Natural killer cell (primary cell): ENCODE measurements around the gene MACROD2. TPM values are rescaled to one million over a fixed set of nuclear protein-coding genes. Genes with fewer than 3 reads are reported as not detected.

ENCODE experiments used
- ATAC-seq, 3 donors: fragments of 150-1000 bp in 2 of 3; fragments of 200-7000 bp in 1 of 3; cut with Tn5 transposase; 1 replicate in 1 of 3; 2 replicates in 2 of 3; pipeline ENCODE4 v1.10.0; 2021; ENCODE audit warnings: mild to moderate bottlenecking in 2 of 3, moderate library complexity in 2 of 3
- DNase-seq, 2 donors: peaks; one replicate each; pipeline versions ENCODE4 v3.0.0 to v3.0.0-alpha.2; 2013 to 2021; ENCODE audit warnings: mixed read lengths in 1 of 2
- H3K27ac ChIP-seq: one replicate; pipeline ENCODE4 v1.5.1; 2013; ENCODE audit warnings: mild to moderate bottlenecking, low read length
- H3K27me3 ChIP-seq: one replicate; pipeline ENCODE4 v1.6.1; 2013; ENCODE audit warnings: low read length; ENCODE audit not compliant: control insufficient read depth, insufficient read depth
- H3K36me3 ChIP-seq: one replicate; pipeline ENCODE4 v1.6.1; 2013; ENCODE audit warnings: low read length; ENCODE audit not compliant: control insufficient read depth, insufficient read depth
- H3K4me1 ChIP-seq: one replicate; pipeline ENCODE4 v1.6.1; 2013; ENCODE audit warnings: low read length; ENCODE audit not compliant: control insufficient read depth, insufficient read depth
- H3K4me3 ChIP-seq: one replicate; pipeline ENCODE4 v1.5.1; 2013; ENCODE audit warnings: low read length
- H3K9me3 ChIP-seq: one replicate; pipeline ENCODE4 v1.6.1; 2013; ENCODE audit warnings: low read length; ENCODE audit not compliant: control insufficient read depth, insufficient read depth
- H3K27ac Mint-ChIP-seq, 2 donors: one replicate each; pipeline ENCODE4 v1.8.0; 2022; ENCODE audit warnings: mild to moderate bottlenecking in 2 of 2, mixed read lengths in 2 of 2, moderate library complexity in 1 of 2
- H3K27me3 Mint-ChIP-seq, 2 donors: one replicate each; pipeline ENCODE4 v1.8.0; 2022; ENCODE audit warnings: low read depth in 2 of 2, mixed read lengths in 2 of 2
- H3K36me3 Mint-ChIP-seq: one replicate; pipeline ENCODE4 v1.8.0; 2022; ENCODE audit warnings: mixed read lengths
- H3K4me1 Mint-ChIP-seq, 2 donors: one replicate each; pipeline ENCODE4 v1.8.0; 2022; ENCODE audit warnings: mixed read lengths in 2 of 2
- H3K4me3 Mint-ChIP-seq: one replicate; pipeline ENCODE4 v1.8.0; 2022; ENCODE audit warnings: mild to moderate bottlenecking, moderate library complexity, mixed read lengths
- H3K9me3 Mint-ChIP-seq, 2 donors: one replicate each; pipeline ENCODE4 v1.8.0; 2022; ENCODE audit warnings: mixed read lengths in 2 of 2
- CTCF ChIP-seq: fragments of 200-600 bp; IDR thresholded peaks from one replicate; pipeline ENCODE4 v1.8.0; 2022; ENCODE audit warnings: antibody characterized with exemption
- WGBS: methylation state at CpG from one replicate; pipeline ENCODE4 v1.1.7; 2013; ENCODE audit warnings: missing lambda C conversion rate; ENCODE audit not compliant: insufficient coverage; 5-methylcytosine and 5-hydroxymethylcytosine counted together
- intact Hi-C: fragments of 100-400 bp; cut with micrococcal nuclease; formaldehyde crosslinking; loops from one replicate; pipeline ENCODE4 v1.14.2; 2022
- total RNA-seq, 4 donors: library from RNA; stranded (reverse); fragments of 120-200 nt in 1 of 4; gene quantifications; one replicate each; pipeline versions ENCODE4 v1.2.3 to v1.2.4, GENCODE V29; 2013 to 2022

The MACROD2 gene
- total RNA-seq, 3 donors from 2014 or later (not counting 1 experiment from before 2014, with no cell fraction given): 0.19 to 0.88 TPM; not detected in 1

- Mint-ChIP-seq H3K27ac (no peak overlapping the region), H3K4me3 (no peak overlapping the region), H3K36me3 (no peaks in the 10 kb centered on the region), H3K9me3 (peaks cover 0 to 4% of the 10 kb centered on the region in 2 donors), H3K27me3 (no peaks in the 10 kb centered on the region), H3K4me1 (no peaks in the 10 kb centered on the region)
- no peak overlapping the region for H3K27ac ChIP-seq
- H3K4me1 ChIP-seq: no peaks in the 10 kb centered on the region
- no peak overlapping the region for H3K4me3 ChIP-seq
- H3K36me3 ChIP-seq: no peaks in the 10 kb centered on the region
- ATAC-seq: no peak
- no peaks in the 10 kb centered on the region for H3K27me3 ChIP-seq
- 82% methylated on average over 11 of the region's 11 CpGs for WGBS
- TF ChIP-seq CTCF: no peak
- intact Hi-C loops: no loop called here
- peaks cover 1% of the 10 kb centered on the region for H3K9me3 ChIP-seq
- DNase-seq: no peak
These were observed 1764.8 kb downstream of the MACROD2 start for GRCh38 chr20:15760001-15760621.

GRCh38 chr20:15763366-15763765, 1768.0 kb downstream of the MACROD2 start:
- Mint-ChIP-seq H3K27me3 (peaks cover 0 to 5% of the 10 kb centered on the region in 2 donors), H3K4me1 (no peaks in the 10 kb centered on the region), H3K36me3 (no peaks in the 10 kb centered on the region), H3K27ac (no peak overlapping the region), H3K4me3 (no peak overlapping the region), H3K9me3 (peaks cover 0 to 5% of the 10 kb centered on the region in 2 donors)
- H3K4me1 ChIP-seq: no peaks in the 10 kb centered on the region
- no peaks in the 10 kb centered on the region for H3K36me3 ChIP-seq
- no peaks in the 10 kb centered on the region for H3K9me3 ChIP-seq
- ATAC-seq (no peak), DNase-seq (no peak)
- no peak overlapping the region for H3K4me3 ChIP-seq
- TF ChIP-seq CTCF: no peak
- intact Hi-C loops: no loop called here
- no peaks in the 10 kb centered on the region for H3K27me3 ChIP-seq
- H3K27ac ChIP-seq: no peak overlapping the region

- Mint-ChIP-seq H3K36me3 (no peaks in the 10 kb centered on the region), H3K4me3 (no peak overlapping the region), H3K9me3 (peaks cover 0 to 5% of the 10 kb centered on the region in 2 donors), H3K4me1 (no peaks in the 10 kb centered on the region), H3K27me3 (peaks cover 0 to 5% of the 10 kb centered on the region in 2 donors), H3K27ac (no peak overlapping the region)
- Histone ChIP-seq H3K4me3 (no peak overlapping the region), H3K36me3 (no peaks in the 10 kb centered on the region), H3K27me3 (no peaks in the 10 kb centered on the region), H3K4me1 (no peaks in the 10 kb centered on the region), H3K27ac (no peak overlapping the region), H3K9me3 (no peaks in the 10 kb centered on the region)
- intact Hi-C loops: no loop called here
- no peak for TF ChIP-seq CTCF
- no CpG with 5 or more reads among the region's 1 CpG for WGBS
- ATAC-seq (no peak), DNase-seq (no peak)
These were observed 1772.3 kb downstream of the MACROD2 start for GRCh38 chr20:15767586-15767985.
